ENCODE results near the gene PAM. TPM values are rescaled to one million over a fixed set of nuclear protein-coding genes. Genes with fewer than 3 reads are reported as not detected.

The PAM gene
- total RNA-seq, 6 experiments from 2014 or later = 10.9 to 22.7 (median 16.8) TPM

GRCh38 chr5:102874054-102874453 is 118.9 kb downstream of the PAM start:
- Histone ChIP-seq H3K9me3 (no peaks in the 10 kb centered on the region), H3K4me3 (no peak overlapping the region), H3K27me3 (no peaks in the 10 kb centered on the region), H3K27ac (no peak overlapping the region), H3K36me3 (no peaks in the 10 kb centered on the region), H3K4me1 (no peaks in the 10 kb centered on the region)
- ATAC-seq = no peak
- 66% methylated on average over 5 of the region's 5 CpGs for WGBS (ENCODE audit: insufficient coverage, low coverage, low lambda C conversion rate, missing lambda C conversion rate)
- TF ChIP-seq CTCF (IDR thresholded peaks at IDR 0.05) = no peak
- no peak for TF ChIP-seq POLR2A (IDR thresholded peaks at IDR 0.05)
- DNase-seq = no peak
- intact Hi-C loops (cut with DNase I) = no loop called here

DNA sequence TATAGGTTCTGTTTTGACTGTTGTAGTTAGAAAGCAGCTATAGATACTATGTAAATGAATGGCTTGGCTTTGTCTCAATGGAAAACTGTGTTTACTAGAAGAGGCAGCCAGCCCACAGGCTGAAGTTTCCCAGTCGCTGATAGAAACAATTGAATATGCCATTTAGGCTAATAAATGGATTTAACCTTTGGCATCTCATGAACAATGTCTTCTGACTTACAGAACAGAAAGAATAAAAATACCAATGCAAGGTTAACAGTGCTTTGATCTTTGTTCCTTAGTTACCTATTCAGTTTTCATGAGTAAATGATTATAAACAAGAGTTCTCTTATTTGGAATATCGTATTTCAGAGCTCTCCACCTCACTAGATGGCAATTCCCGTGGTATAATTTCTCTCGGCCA is 120.6 kb downstream of the PAM start:
- Histone ChIP-seq H3K4me1 (no peaks in the 10 kb centered on the region), H3K27me3 (no peaks in the 10 kb centered on the region), H3K36me3 (no peaks in the 10 kb centered on the region), H3K4me3 (no peak overlapping the region), H3K9me3 (no peaks in the 10 kb centered on the region), H3K27ac (no peak overlapping the region)
- no peak for ATAC-seq
- 65% methylated on average over 4 of the region's 4 CpGs for WGBS (ENCODE audit: insufficient coverage, low coverage, low lambda C conversion rate, missing lambda C conversion rate)
- TF ChIP-seq POLR2A (IDR thresholded peaks at IDR 0.05) = no peak
- no peak for TF ChIP-seq CTCF (IDR thresholded peaks at IDR 0.05)
- intact Hi-C loops (cut with DNase I) = no loop called here
- DNase-seq = no peak

- intact Hi-C loops (cut with DNase I) = no loop called here
- TF ChIP-seq CTCF (IDR thresholded peaks at IDR 0.05) = no peak
- H3K4me3 ChIP-seq = no peak overlapping the region
These were observed 121.5 kb downstream of the PAM start for GRCh38 chr5:102876610-102877009.

GRCh38 chr5:102879741-102880140 is 124.6 kb downstream of the PAM start:
- H3K4me1 ChIP-seq = no peaks in the 10 kb centered on the region
- no peaks in the 10 kb centered on the region for H3K9me3 ChIP-seq
- H3K27me3 ChIP-seq = no peaks in the 10 kb centered on the region
- no peaks in the 10 kb centered on the region for H3K36me3 ChIP-seq
- intact Hi-C loops (cut with DNase I) = no loop called here
- TF ChIP-seq CTCF (IDR thresholded peaks at IDR 0.05) = no peak
- no peak for TF ChIP-seq POLR2A (IDR thresholded peaks at IDR 0.05)
- H3K4me3 ChIP-seq = no peak overlapping the region
- ATAC-seq (no peak), DNase-seq (no peak)
- 95% methylated on average over 6 of the region's 6 CpGs for WGBS (ENCODE audit: insufficient coverage, low coverage, low lambda C conversion rate, missing lambda C conversion rate)
- no peak overlapping the region for H3K27ac ChIP-seq

More at GRCh38 chr5:102876610-102877009, 121.5 kb downstream of the PAM start:
- H3K4me1 ChIP-seq = no peaks in the 10 kb centered on the region
- WGBS (ENCODE audit: insufficient coverage, low coverage, low lambda C conversion rate, missing lambda C conversion rate) = 86% methylated on average over 4 of the region's 4 CpGs
- H3K36me3 ChIP-seq = no peaks in the 10 kb centered on the region
- no peaks in the 10 kb centered on the region for H3K27me3 ChIP-seq
- ATAC-seq (no peak), DNase-seq (no peak)
- H3K27ac ChIP-seq = no peak overlapping the region
- no peaks in the 10 kb centered on the region for H3K9me3 ChIP-seq

DNA sequence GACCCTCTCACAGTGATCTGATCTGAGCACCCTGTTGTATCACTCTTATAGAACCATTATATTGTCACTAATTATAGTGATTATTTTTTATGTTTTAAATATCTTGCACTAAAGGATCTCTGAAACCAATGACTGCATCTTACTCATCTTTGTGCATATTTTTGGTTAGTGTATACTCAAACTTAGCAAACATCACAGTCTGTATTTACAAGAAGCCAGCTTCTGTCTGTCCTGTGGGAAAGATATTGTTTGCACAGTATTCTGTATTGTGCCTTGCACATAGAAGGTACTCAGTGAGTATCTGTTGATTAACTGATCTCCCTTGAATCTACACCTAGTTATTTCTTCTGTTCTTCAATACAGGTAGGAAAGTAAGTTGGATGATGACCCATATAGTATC is 131.5 kb downstream of the PAM start:
- H3K4me1 ChIP-seq = no peaks in the 10 kb centered on the region
- no peak overlapping the region for H3K4me3 ChIP-seq
- H3K27ac ChIP-seq = no peak overlapping the region
- H3K36me3 ChIP-seq = no peaks in the 10 kb centered on the region
- intact Hi-C loops (cut with DNase I) = no loop called here
- no peak for DNase-seq
- no peaks in the 10 kb centered on the region for H3K9me3 ChIP-seq
- no peak for ATAC-seq
- H3K27me3 ChIP-seq = no peaks in the 10 kb centered on the region
- TF ChIP-seq POLR2A (IDR thresholded peaks at IDR 0.05) (no peak), CTCF (IDR thresholded peaks at IDR 0.05) (no peak)
